Ishikawa (cell line): ENCODE measurements around the gene HTR1D.

Source experiments
- CEBPB ChIP-seq: IDR thresholded peaks from 2 replicates; pipeline ENCODE4 v1.6.1; 2012
- CREB1 ChIP-seq: IDR thresholded peaks from 2 replicates; pipeline ENCODE4 v1.6.1; 2012; ENCODE audit warnings: low read depth
- EGR1 ChIP-seq: IDR thresholded peaks from 2 replicates; pipeline ENCODE4 v1.6.1; 2012
- EP300 ChIP-seq: IDR thresholded peaks from 2 replicates; pipeline ENCODE4 v1.6.1; 2012; ENCODE audit warnings: borderline replicate concordance
- FOXM1 ChIP-seq: IDR thresholded peaks from 2 replicates; pipeline ENCODE4 v1.6.1; 2012; ENCODE audit warnings: low read depth, borderline replicate concordance
- NFIC ChIP-seq: IDR thresholded peaks from 2 replicates; pipeline ENCODE4 v1.6.1; 2012
- RAD21 ChIP-seq: IDR thresholded peaks from 2 replicates; pipeline ENCODE4 v1.6.1; 2012; ENCODE audit warnings: low read depth
- TAF1 ChIP-seq: IDR thresholded peaks from 2 replicates; pipeline ENCODE4 v1.6.1; 2012; ENCODE audit warnings: low read depth, mild to moderate bottlenecking
- TCF12 ChIP-seq: IDR thresholded peaks from 2 replicates; pipeline ENCODE4 v1.6.1; 2012; ENCODE audit warnings: low read depth
- TEAD4 ChIP-seq: IDR thresholded peaks from 2 replicates; pipeline ENCODE4 v1.6.1; 2012
- YY1 ChIP-seq: IDR thresholded peaks from 2 replicates; pipeline ENCODE4 v1.6.1; 2012; ENCODE audit warnings: low read depth
- ZBTB7A ChIP-seq: IDR thresholded peaks from 2 replicates; pipeline ENCODE4 v1.6.1; 2012; ENCODE audit warnings: low read depth
- TF ChIP-seq, protein P1 (sequence below): IDR thresholded peaks from 2 replicates; pipeline ENCODE4 v1.6.1; 2012
- TF ChIP-seq, protein P2 (sequence below): IDR thresholded peaks from 2 replicates; pipeline ENCODE4 v1.6.1; 2012
- TF ChIP-seq, protein P3 (sequence below): IDR thresholded peaks from 2 replicates; pipeline ENCODE4 v1.6.1; 2012; ENCODE audit warnings: low read depth, mild to moderate bottlenecking

Gene HTR1D

DNA sequence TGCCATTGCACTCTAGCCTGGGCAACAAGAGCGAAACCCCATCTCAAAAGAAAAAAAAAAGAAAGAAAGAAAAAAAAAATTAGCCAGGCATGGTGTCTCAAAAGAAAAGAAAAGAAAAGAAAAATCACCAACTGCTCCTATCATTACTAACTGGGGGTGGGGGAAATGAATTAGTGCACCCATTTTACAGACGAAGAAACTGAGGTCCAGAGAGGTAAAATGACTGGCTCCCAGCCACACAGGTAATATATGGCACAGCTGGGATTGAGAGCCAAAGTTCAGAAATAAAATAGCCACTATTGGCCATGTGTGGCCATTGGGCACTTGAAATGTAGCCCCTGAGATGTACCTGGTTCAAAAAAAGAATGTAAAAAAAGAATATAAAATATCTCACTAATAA lies 8.8 kb downstream of the HTR1D start:
- TF ChIP-seq TEAD4 = no peak
- TF ChIP-seq, protein P1, sequence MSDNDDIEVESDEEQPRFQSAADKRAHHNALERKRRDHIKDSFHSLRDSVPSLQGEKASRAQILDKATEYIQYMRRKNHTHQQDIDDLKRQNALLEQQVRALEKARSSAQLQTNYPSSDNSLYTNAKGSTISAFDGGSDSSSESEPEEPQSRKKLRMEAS = no peak

DNA sequence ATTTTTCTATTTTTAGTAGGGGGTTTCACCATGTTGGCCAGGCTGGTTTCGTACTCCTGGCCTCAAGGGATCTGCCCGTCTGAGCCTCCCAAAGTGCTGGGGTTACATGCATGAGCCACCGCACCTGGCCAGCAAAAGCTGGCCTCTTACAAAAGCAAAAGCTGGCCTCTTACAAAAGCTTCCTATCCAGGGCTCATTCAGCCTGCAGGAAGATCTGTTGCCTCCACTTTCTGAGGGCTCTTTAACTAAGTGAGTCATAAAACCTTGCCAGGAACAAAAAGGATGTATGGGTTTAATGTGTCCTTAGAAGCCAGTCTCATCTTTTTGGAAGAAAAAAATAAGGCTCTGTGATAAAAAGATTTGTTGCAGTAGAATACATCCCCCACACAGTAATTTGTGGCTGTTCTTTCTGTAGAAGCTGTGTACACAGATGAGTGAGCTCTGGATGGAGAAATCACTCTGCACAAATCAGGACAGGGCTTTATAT lies 15.0 kb downstream of the HTR1D start:
- TF ChIP-seq, protein P1 = no peak
- TF ChIP-seq EGR1 (no peak), NFIC (no peak), TAF1 (no peak), TEAD4 (no peak), YY1 (no peak), EP300 (no peak)
- TF ChIP-seq, protein P2, sequence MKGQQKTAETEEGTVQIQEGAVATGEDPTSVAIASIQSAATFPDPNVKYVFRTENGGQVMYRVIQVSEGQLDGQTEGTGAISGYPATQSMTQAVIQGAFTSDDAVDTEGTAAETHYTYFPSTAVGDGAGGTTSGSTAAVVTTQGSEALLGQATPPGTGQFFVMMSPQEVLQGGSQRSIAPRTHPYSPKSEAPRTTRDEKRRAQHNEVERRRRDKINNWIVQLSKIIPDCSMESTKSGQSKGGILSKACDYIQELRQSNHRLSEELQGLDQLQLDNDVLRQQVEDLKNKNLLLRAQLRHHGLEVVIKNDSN = no peak

DNA sequence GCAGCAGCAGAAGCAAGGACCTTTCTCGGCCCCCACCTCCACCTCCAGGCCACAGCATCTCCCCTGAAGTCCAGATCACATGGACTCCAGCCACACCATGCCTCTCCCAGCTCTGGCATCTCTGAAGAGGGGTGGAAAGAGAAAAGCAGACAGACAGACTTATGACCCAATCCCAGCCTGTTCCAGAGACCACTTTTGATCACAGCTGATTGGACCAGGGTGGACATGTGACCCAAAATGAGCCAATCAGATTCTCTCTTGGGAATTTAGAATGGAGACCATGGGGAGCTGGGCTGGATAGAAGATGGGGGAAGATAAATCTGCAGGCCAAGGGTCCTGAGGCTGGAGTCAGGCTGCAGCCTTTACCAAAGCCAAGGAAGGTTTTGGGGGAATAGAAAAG lies 16.4 kb downstream of the HTR1D start:
- TF ChIP-seq, protein P2 = peak; percentile 84
- no peak for TF ChIP-seq NFIC

DNA sequence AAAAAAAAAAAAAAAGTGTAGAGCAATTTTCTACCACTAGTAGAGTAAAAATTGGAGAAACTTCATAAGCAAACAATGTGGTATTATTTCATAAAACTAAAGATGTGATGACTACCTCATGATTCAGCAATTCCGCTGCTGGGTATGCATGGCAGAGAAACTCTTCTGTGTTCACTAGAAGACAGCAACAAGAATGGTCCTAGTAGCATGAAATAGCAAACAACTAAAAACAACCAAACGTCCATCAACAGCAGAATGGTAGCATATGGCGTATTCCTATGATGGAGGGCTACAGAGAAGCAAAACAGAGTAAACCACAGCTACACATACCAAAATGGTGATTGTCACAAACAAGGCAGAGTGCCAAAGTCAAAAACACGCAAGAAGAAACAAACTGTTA lies 18.9 kb downstream of the HTR1D start:
- TF ChIP-seq TEAD4 (no peak), CREB1 (no peak)
- TF ChIP-seq, protein P1 = no peak

DNA sequence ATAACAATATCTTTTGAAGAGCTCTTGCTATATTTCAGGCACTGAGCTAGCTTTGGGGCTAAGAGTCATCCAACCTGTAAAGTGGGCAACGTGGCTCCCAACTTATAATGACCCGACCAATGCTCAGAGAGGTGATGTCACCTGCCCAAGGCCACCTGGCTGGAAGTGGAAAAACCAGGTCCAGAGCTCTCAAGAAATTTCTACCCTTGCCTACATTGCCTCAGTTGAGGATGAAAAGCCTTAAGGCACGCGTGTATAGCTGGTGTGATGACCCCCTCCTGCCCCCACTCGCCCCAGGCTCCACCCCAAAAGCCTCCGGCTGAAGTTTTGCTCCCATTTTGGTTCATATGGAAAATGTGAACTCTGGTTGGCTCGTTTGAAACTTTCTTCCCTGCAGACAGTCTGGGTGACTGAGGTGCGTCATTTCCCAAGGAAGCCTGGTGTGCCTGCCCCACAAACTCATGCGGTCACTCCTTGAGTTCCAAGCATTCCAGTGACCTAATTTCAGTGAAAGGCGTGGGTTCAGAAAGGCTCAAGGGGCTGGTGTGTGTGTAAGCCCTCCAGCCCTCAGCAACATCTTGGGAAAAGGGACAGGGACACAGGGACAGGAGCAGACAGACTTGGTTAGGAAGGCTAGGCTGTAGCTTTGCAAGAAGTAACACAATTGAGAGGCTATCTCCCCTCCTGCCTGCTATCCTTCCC lies 20.5 kb downstream of the HTR1D start:
- TF ChIP-seq CEBPB (no peak), ZBTB7A (no peak), FOXM1 (no peak), EP300 (peak; percentile 56; the same call in 1 of the 2 replicates), CREB1 (peak; percentile 24; the same call in 1 of the 2 replicates), TAF1 (no peak), NFIC (no peak), EGR1 (no peak), YY1 (no peak), RAD21 (no peak), TEAD4 (peak; percentile 99), TCF12 (peak; percentile 60; the same call in 1 of the 2 replicates)
- TF ChIP-seq, protein P3, sequence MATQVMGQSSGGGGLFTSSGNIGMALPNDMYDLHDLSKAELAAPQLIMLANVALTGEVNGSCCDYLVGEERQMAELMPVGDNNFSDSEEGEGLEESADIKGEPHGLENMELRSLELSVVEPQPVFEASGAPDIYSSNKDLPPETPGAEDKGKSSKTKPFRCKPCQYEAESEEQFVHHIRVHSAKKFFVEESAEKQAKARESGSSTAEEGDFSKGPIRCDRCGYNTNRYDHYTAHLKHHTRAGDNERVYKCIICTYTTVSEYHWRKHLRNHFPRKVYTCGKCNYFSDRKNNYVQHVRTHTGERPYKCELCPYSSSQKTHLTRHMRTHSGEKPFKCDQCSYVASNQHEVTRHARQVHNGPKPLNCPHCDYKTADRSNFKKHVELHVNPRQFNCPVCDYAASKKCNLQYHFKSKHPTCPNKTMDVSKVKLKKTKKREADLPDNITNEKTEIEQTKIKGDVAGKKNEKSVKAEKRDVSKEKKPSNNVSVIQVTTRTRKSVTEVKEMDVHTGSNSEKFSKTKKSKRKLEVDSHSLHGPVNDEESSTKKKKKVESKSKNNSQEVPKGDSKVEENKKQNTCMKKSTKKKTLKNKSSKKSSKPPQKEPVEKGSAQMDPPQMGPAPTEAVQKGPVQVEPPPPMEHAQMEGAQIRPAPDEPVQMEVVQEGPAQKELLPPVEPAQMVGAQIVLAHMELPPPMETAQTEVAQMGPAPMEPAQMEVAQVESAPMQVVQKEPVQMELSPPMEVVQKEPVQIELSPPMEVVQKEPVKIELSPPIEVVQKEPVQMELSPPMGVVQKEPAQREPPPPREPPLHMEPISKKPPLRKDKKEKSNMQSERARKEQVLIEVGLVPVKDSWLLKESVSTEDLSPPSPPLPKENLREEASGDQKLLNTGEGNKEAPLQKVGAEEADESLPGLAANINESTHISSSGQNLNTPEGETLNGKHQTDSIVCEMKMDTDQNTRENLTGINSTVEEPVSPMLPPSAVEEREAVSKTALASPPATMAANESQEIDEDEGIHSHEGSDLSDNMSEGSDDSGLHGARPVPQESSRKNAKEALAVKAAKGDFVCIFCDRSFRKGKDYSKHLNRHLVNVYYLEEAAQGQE = no peak
- TF ChIP-seq, protein P2 = no peak
- TF ChIP-seq, protein P1 = peak; percentile 47; the same call in 1 of the 2 replicates

DNA sequence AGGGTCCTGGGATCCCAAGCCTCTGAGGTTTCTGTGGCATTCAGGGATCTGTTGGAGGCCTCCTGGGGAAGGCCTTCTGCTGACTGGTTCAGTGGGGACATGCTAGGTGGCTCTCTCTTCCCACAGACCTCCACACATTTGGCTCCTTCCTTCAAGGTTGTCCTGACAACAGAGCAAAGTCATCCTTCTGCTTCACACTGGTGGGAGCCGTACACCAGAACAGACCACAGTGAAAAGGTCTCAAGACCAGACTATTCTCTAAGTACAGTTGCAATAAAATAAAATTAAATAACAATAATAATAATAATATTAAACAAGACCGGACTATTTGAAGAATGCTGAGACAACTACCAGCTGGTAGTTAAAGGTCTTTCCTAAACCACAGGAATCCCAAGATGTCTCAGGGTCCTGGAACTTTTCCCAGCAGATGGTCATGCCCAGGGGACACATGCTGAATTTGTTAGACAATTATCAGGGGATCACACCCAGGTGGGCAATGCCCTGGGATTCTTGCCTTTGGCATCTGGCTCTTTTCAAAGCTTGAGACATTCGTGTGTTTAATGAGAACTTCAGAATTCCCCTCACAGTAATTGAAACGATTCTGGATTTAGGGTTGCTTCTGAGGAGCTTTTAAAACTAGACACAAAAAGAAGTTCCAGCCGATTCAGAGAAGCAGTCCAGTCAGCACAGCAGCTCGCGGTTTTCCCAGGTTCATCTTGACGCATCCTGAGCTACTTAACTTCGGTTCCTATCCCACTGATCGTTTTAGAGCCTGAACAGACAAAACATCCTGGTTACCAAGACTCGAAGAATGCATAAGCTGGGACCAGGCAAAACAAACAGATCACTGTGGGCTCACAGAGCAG lies 22.9 kb downstream of the HTR1D start:
- TF ChIP-seq YY1 (no peak), FOXM1 (no peak), EP300 (no peak), RAD21 (no peak), CEBPB (no peak), EGR1 (no peak), CREB1 (no peak), NFIC (no peak), TAF1 (no peak), ZBTB7A (no peak), TEAD4 (no peak)
- TF ChIP-seq, protein P1 = no peak
- TF ChIP-seq, protein P3 = no peak
- TF ChIP-seq, protein P2 = no peak
